K562 (cell line): Measurements from ENCODE around the gene MIB2. TPM values are rescaled to one million over a fixed set of nuclear protein-coding genes. Genes with fewer than 3 reads are reported as not detected.
A peak's percentile ranks its signal among the peaks of the same experiment; 100 is the strongest.

Experiments
- ARNT ChIP-seq, 2 experiments: fragments of 450-650 bp; IDR thresholded peaks; 2 replicates each; pipeline ENCODE4 v1.6.1; 2016; ENCODE audit warnings: mild to moderate bottlenecking in 1 of 2
- BCL6 ChIP-seq: fragments of 250-450 bp; sonication (Bioruptor Pico); IDR thresholded peaks from 2 replicates; pipeline ENCODE4 v1.4.0; 2020
- C11orf30 ChIP-seq: fragments of 450-650 bp; IDR thresholded peaks from 2 replicates; pipeline ENCODE4 v1.6.1; 2016; ENCODE audit warnings: low read depth, mild to moderate bottlenecking
- CBFB ChIP-seq: sonication (generic); formaldehyde crosslinking; IDR thresholded peaks from 2 replicates; pipeline ENCODE4 v1.4.0; 2020; ENCODE audit warnings: mild to moderate bottlenecking, missing genetic modification reagents
- E2F3 ChIP-seq: fragments of 250-450 bp; sonication (Bioruptor Pico); IDR thresholded peaks from 2 replicates; pipeline ENCODE4 v1.4.0; 2020; ENCODE audit warnings: mild to moderate bottlenecking
- ESRRB ChIP-seq: fragments of 250-450 bp; sonication (Bioruptor Pico); IDR thresholded peaks from 2 replicates; pipeline ENCODE4 v1.5.0; 2020; ENCODE audit warnings: mild to moderate bottlenecking, moderate library complexity, borderline replicate concordance
- HDGF ChIP-seq: fragments of 450-650 bp; IDR thresholded peaks from 2 replicates; pipeline ENCODE4 v1.6.1; 2016
- HMGXB4 ChIP-seq: sonication (generic); formaldehyde crosslinking; IDR thresholded peaks from 2 replicates; pipeline ENCODE4 v1.8.1; 2023; ENCODE audit warnings: mild to moderate bottlenecking, missing genetic modification reagents
- KAT2B ChIP-seq: IDR thresholded peaks from one replicate; pipeline ENCODE4 v1.6.1; 2012; ENCODE audit warnings: low read depth, mild to moderate bottlenecking, control low read depth, inconsistent platforms, low read length, moderate library complexity
- MAX ChIP-seq: sonication (generic); formaldehyde crosslinking; IDR thresholded peaks from 2 replicates; pipeline ENCODE4 v1.9.0; 2022; ENCODE audit warnings: mild to moderate bottlenecking, missing genetic modification reagents
- MNT ChIP-seq, 2 experiments: fragments of 450-650 bp; conservative IDR thresholded peaks; 2 replicates each; pipeline ENCODE4 v1.6.1; 2017; ENCODE audit warnings: mild to moderate bottlenecking in 2 of 2, moderate library complexity in 2 of 2
- MTA1 ChIP-seq: fragments of 450-650 bp; IDR thresholded peaks from 2 replicates; pipeline ENCODE4 v1.6.1; 2017; ENCODE audit warnings: borderline replicate concordance
- MYNN ChIP-seq, 2 experiments: sonication (generic); formaldehyde crosslinking in 1 of 2; IDR thresholded peaks; 2 replicates each; pipeline versions ENCODE4 v1.5.0 to v1.6.1; 2016 to 2020; ENCODE audit warnings: antibody characterized with exemption in 1 of 2, missing genetic modification reagents in 1 of 2
- PHF20 ChIP-seq: fragments of 450-650 bp; IDR thresholded peaks from 2 replicates; pipeline ENCODE4 v1.6.1; 2018; ENCODE audit not compliant: partially characterized antibody
- POLR2H ChIP-seq: IDR thresholded peaks from 2 replicates; pipeline ENCODE4 v1.6.1; 2016; ENCODE audit warnings: missing genetic modification characterization, low read depth, mild to moderate bottlenecking, control low read depth, missing compliant biosample characterization, moderate library complexity
- SAP30 ChIP-seq: fragments of 200-600 bp; sonication (generic); IDR thresholded peaks from 2 replicates; pipeline ENCODE4 v1.6.1; 2012; ENCODE audit warnings: borderline replicate concordance, low read depth, mild to moderate bottlenecking, moderate library complexity, low read length, control low read depth, inconsistent platforms; ENCODE audit not compliant: insufficient read depth, poor library complexity, severe bottlenecking
- SREBF2 ChIP-seq: sonication (generic); formaldehyde crosslinking; IDR thresholded peaks from 2 replicates; pipeline ENCODE4 v1.4.0; 2020; ENCODE audit warnings: mild to moderate bottlenecking, missing genetic modification reagents
- TRIM24 ChIP-seq, 2 experiments: fragments of 450-650 bp; IDR thresholded peaks; 2 replicates each; pipeline ENCODE4 v1.6.1; 2016
- ZNF609 ChIP-seq: sonication (generic); formaldehyde crosslinking; IDR thresholded peaks from 2 replicates; pipeline ENCODE4 v1.8.1; 2023; ENCODE audit warnings: missing genetic modification reagents, mild to moderate bottlenecking, borderline replicate concordance
- polyA plus RNA-seq, 8 experiments: library from polyadenylated mRNA; depleted of rRNA in 4 of 8; stranded (reverse) in 5 of 8; unstranded in 3 of 8; fragments of >200 nt; fragmentation: Nextera tagmentation in 2 of 8; fragmentation: Illumina TruSeq in 1 of 8; extraction: Ambion mirVana in 2 of 8; extraction: Trizol in 1 of 8; gene quantifications; 2 replicates each; pipeline versions ENCODE4 v1.2.1 to v1.2.3, GENCODE V29; 2011 to 2014; ENCODE audit warnings: inconsistent platforms in 1 of 8, missing spikeins in 1 of 8
- total RNA-seq, 7 experiments: library from RNA; depleted of rRNA in 6 of 7; stranded (reverse); fragments of >200 nt in 6 of 7; fragmentation: Illumina TruSeq in 2 of 7; extraction: Trizol in 2 of 7; gene quantifications; 2 replicates each; pipeline versions ENCODE4 v1.2.1 to v1.2.3, GENCODE V29; 2011 to 2021; ENCODE audit warnings: low replicate concordance in 1 of 7

MIB2 gene
- total and polyA plus RNA-seq, 9 of the 15 experiments (the other 6 are each of a cell fraction or from before 2014, with no cell fraction given) = 0.04 to 17.0 (median 4.9) TPM; not detected in 1

GRCh38 chr1:1615256-1616044 is at the start of gene MIB2 (continued):
- TF ChIP-seq MNT (conservative IDR thresholded peaks at IDR 0.05) (peak; percentile 88 to 94), MTA1 (peak; percentile 99), ARNT (IDR thresholded peaks at IDR 0.05) (no peak), HDGF (no peak), HMGXB4 (CRISPR knock-in tag) (peak; percentile 76; the same call in 1 of the 2 replicates), POLR2H (no peak), TRIM24 (IDR thresholded peaks at IDR 0.05) (0 out of 4 replicates have a peak, but pooled peaks of 1 of the 2 experiments have one; percentile 24), CBFB (CRISPR knock-in tag) (0 out of 2 replicates have a peak, but pooled peaks have one; percentile 57), BCL6 (CRISPR knock-in tag) (no peak), ZNF609 (CRISPR knock-in tag) (no peak), SREBF2 (CRISPR knock-in tag) (no peak), MAX (peak; percentile 74; the same call in 1 of the 2 replicates), ESRRB (no peak), MYNN (IDR thresholded peaks at IDR 0.05) (0 out of 2 replicates have a peak, but pooled peaks have one; percentile 15), MYNN (CRISPR knock-in tag; IDR thresholded peaks at IDR 0.05) (no peak), SAP30 (peak; percentile 20), KAT2B (no peak), E2F3 (CRISPR knock-in tag) (peak; percentile 81), PHF20 (peak; percentile 80), C11orf30 (peak; percentile 88)
